Fibroblast of pulmonary artery (primary cell): ENCODE measurements around the gene ST14.

Experiments used
- DNase-seq: peaks from one replicate; pipeline ENCODE4 v3.0.0-alpha.2; 2010; ENCODE audit warnings: low read depth
- H3K4me3 ChIP-seq: replicated peaks from 2 replicates; pipeline ENCODE4 v1.5.1; 2011; ENCODE audit warnings: low read depth, mild to moderate bottlenecking, control low read depth, low read length, moderate library complexity
- TF ChIP-seq, protein P1 (sequence below): IDR thresholded peaks from 2 replicates; pipeline ENCODE4 v1.5.1; 2011; ENCODE audit warnings: mild to moderate bottlenecking, control low read depth, low read length, inconsistent platforms; ENCODE audit errors: missing control alignments

ST14 gene

DNA sequence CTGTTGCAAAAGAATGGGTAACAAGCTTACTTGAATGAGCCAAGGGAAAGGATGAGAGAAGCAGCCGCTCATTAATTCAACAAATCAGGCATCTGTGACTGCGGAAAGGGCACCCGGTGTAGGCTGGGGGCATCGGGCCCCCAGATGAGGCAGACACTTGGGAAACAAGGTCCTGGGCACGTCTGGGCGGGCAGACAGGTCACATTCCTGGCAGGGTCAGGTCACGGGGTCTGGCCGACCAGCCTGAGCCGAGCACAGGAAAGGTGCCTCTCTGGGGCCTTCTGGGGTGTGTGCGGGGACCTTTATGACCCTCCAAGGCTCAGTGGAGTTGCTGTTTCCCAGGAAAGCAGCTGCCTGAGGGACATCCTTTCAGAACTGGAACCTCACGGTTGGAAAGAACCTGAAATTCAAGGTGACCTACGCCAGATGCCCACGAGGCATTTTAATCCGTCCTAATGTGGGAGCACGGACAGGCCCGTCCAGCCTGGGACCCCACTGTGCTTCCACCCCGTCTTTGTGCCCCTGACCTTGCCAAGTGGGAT, 57.1 kb downstream of the ST14 start:
- DNase-seq, result no peak
- H3K4me3 ChIP-seq, result no peak overlapping the region
- TF ChIP-seq, protein P1, sequence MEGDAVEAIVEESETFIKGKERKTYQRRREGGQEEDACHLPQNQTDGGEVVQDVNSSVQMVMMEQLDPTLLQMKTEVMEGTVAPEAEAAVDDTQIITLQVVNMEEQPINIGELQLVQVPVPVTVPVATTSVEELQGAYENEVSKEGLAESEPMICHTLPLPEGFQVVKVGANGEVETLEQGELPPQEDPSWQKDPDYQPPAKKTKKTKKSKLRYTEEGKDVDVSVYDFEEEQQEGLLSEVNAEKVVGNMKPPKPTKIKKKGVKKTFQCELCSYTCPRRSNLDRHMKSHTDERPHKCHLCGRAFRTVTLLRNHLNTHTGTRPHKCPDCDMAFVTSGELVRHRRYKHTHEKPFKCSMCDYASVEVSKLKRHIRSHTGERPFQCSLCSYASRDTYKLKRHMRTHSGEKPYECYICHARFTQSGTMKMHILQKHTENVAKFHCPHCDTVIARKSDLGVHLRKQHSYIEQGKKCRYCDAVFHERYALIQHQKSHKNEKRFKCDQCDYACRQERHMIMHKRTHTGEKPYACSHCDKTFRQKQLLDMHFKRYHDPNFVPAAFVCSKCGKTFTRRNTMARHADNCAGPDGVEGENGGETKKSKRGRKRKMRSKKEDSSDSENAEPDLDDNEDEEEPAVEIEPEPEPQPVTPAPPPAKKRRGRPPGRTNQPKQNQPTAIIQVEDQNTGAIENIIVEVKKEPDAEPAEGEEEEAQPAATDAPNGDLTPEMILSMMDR, result no peak

GRCh38 chr11:130217133-130218031, 57.8 kb downstream of the ST14 start:
- no peak overlapping the region for H3K4me3 ChIP-seq
- no peak for DNase-seq
- TF ChIP-seq, protein P1, result no peak

DNA sequence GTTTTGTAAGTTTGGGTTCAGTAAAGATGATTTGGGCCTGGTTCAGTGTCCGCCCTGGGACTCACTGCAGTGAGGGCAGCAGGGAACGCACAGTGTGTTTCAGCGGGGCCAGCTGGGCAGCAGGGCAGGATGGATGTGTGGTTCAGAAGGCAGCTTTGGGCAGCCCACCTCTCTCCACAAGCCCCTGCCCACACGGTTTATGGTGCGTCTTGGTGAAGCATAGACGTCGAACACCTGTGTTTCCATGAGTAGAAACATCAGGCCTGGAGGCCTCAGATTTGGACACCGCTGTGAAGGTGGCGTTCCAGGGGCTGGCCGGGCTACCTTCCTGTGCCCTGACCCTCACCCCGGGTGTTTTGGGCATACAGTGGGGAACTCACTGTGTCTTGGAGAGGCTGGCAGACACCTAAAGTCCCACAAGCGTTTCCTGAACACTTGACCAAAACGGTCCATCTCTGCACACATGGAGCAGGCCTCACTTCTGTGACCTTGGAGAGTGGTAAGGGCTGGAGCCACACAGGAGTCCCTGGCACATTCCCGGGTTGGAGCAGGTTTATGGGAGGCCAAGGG, 59.0 kb downstream of the ST14 start:
- no peak overlapping the region for H3K4me3 ChIP-seq
- TF ChIP-seq, protein P1, result no peak
- DNase-seq, result no peak

DNA sequence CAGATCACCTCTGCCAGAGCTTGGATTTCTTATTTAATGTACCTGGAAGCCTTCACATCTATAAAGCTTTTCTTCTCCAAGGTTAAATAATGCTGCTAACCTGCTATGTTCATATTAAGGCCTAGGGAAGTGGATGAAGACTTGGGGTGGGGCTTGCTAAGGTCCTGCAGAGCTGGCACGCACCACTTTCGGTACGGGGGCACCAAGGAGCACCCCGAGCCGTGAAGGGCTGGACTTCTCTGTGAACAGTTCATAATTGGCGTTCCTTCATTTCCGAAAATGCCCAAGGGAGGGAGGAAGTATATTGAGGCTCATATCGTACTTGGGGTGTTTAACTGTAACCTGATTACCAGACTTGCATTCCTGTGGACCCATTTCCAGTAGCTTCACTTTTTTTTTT, 59.6 kb downstream of the ST14 start:
- TF ChIP-seq, protein P1, result no peak
- no peak for DNase-seq
- no peak overlapping the region for H3K4me3 ChIP-seq

- no peak for DNase-seq
- H3K4me3 ChIP-seq, result no peak overlapping the region
- TF ChIP-seq, protein P1, result no peak
Measured at GRCh38 chr11:130220311-130221035, 60.9 kb downstream of the ST14 start.

DNA sequence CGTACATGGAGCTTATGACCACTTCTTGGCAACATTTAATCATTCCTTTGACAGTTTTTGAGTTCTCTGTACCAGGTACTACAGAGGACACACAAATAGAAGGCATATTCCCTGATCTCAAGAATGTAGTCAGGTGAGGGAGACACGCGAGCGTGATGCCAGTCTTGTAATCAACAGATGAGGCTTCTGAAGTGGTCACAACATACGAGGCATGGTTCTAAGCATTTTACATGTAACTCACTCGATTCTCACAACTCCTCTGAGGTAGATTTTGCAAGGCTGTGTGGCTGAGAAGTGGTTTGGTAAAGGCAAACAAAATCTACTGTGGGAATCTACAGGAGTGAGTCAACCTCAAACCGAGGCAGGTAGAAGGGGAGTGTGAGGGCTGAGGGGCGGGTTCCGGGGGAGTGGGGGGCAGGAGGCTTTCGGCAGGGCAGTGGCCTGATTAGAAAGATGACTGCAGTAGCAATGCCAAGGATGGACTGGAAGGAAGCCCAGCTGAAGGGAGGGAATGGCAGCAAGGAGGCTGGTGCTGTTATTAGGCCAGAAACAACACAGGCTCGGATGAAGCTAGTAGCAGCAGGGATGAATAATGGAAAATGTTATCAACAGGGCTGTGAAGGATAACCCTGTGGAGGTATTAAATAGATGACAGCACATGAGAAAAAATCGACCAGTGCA, 63.8 kb downstream of the ST14 start:
- H3K4me3 ChIP-seq, result no peak overlapping the region
- DNase-seq, result peak; percentile 5
- TF ChIP-seq, protein P1, result no peak
